Stimulated activated CD8-positive, alpha-beta memory T cell treated with anti-CD3 and anti-CD28 coated beads, Interleukin-2, amount 100 ng/mL, for 48 hours (primary cell): Measurements from ENCODE around the gene JAML.

Experiments used
- DNase-seq, 2 donors: peaks; one replicate each; pipeline ENCODE4 v3.0.0-alpha.2; 2020; ENCODE audit warnings: low read depth in 2 of 2

JAML gene, protein sequence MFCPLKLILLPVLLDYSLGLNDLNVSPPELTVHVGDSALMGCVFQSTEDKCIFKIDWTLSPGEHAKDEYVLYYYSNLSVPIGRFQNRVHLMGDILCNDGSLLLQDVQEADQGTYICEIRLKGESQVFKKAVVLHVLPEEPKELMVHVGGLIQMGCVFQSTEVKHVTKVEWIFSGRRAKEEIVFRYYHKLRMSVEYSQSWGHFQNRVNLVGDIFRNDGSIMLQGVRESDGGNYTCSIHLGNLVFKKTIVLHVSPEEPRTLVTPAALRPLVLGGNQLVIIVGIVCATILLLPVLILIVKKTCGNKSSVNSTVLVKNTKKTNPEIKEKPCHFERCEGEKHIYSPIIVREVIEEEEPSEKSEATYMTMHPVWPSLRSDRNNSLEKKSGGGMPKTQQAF

DNA sequence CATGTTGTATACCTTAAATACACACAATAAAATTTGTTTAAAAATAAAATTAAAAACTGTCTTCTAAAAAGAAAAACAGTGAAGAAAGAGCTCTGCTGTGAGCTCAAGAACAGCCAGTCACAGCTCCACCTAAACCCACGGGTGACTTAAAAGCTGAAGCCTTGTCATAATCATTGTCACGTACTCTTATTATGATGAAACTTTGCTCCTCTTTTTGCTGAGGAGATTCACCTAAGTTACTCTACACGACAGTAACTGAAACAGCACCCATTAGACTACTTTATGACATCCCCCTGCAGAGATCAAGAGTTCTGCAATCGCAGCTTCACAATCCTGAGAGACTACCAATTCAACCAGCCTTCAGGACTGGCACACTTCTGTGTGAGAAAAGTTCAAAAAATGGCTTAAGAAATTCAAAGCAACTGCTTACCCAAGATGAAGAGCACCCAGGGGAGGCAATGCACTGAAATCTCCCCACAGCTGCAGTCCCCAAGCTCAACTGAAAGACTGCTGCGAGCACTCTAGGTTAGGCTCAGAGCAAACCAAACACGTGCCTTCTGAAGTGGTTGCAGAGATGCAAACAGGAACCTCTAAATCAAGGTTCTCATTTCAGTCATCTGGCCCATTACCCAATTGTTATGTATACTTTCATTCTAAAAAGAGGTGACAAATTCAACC is at the start of gene JAML:
Gene JAML, minus strand, starts transcription at position 501 of the 678 bp plus-strand sequence. CDS start 10,145 bp downstream, outside the sequence.
- DNase-seq, result no peak

DNA sequence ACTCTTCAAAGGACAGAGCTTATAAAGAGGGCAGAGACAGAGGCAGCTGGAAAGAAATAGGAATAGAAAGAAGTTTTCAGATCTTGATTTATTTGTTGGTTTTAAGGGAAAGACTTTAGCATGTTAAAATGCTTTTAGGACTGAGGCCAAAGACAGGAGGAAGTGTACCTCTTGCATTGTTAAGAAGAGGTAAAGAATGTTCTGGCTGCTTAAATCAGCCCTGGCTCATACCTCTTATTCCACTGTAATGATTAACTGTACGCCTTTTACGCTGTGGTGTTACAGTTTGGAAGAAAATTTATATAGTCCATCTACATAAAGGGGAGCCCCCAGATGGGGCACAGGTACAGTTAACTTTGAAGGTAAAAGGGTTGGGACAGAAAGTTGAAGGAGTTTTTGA is 49.4 kb upstream of the JAML start:
- no peak for DNase-seq

DNA sequence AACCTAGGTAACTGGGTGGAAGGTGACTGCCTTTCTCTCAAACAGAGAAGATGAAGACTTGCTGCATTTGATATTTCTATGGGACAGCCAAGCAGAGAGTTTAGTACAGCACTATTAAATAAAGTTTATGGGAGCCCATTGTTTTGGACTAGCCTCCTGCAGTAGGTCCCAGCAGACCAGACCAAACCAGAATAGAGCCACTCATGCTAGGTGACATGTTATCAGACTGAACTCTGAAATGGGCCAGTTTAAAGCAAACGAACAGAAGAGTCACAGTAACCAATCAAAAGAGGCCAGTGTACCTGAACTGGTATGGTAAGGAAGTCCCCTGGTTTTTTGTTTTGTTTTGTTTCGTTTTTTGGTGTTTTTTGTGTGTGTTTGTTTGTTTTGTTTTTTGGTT is 47.2 kb upstream of the JAML start:
- no peak for DNase-seq

DNA sequence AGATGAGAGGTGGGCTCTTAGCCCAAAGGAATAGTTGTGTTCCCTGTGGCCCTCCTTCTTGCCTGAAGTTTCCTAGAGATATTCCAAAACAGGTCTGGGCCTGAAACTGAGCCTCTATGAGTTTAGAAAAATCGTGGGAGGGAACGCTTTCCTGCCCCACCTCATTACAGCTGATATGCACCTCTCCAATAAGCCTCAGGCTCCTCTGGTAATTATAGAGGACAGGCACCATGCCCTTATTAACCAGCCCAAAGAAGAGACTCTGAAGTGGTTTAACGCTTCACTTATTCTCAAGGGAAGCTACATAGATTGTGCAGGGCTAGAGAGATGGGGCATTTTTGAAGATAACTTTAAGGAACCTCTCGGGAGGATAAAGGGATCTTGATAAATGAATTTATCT is 42.7 kb upstream of the JAML start:
- DNase-seq, result no peak

DNA sequence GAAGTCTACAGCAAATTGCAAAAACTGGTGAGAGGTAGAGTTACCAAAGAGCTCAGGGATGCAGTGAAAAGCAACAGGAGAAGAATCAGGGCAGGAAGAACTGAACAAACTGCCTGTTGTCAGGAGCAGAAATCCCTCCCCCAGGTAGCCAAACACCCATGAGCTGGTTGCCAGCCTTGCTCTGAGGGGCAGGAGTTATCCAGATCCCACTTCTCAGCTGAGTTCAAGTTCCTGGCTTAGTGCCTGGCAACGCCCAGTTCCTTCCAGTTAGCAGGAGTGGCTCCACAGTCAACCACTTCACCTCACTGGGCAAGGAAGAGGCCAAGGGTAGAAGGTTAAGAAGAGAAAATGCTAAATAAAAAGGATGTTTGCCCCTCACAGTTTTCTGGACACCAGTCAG is 41.1 kb upstream of the JAML start:
- DNase-seq, result no peak

DNA sequence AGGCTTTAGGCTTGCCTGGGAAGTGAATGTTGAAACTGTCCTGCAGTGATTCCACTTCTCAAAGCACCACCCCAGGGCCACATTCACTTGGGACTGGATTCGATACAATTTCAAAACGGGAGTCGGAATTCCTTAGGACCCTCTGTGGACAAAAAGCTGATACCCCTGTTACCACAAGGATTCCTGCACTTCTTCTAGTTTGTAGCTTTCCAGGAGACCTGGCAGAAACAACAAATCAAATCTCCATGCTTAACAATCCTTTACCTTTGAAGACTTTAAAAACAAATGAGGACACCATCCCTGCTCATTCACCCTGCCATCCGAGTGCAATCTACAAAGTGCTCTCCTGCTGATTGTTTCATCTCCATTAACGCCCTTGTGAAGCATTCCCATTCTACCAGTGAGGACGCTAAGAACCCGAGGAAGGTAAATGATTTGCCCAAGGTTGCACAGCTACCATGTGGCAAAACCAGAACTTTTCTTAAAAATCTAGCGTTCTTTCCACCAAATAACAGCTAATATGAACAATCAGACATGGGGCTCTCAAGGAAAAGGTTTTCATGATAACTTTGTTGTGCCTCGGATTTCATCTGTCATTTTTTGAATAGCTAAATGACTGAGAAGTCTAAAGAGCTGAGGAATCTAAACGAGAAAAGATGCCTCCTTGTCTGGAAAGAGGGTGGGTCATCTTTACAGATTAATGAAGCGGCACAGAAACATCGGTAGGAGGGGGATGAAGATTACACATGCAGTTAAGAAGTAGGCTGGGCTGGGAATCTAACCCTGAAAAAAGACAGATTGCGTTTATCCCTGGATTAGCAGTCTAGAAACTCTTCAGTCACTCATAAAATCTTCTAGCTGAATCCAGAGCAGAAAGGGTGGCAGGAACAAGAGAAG is 40.0 kb upstream of the JAML start:
- DNase-seq, result no peak

DNA sequence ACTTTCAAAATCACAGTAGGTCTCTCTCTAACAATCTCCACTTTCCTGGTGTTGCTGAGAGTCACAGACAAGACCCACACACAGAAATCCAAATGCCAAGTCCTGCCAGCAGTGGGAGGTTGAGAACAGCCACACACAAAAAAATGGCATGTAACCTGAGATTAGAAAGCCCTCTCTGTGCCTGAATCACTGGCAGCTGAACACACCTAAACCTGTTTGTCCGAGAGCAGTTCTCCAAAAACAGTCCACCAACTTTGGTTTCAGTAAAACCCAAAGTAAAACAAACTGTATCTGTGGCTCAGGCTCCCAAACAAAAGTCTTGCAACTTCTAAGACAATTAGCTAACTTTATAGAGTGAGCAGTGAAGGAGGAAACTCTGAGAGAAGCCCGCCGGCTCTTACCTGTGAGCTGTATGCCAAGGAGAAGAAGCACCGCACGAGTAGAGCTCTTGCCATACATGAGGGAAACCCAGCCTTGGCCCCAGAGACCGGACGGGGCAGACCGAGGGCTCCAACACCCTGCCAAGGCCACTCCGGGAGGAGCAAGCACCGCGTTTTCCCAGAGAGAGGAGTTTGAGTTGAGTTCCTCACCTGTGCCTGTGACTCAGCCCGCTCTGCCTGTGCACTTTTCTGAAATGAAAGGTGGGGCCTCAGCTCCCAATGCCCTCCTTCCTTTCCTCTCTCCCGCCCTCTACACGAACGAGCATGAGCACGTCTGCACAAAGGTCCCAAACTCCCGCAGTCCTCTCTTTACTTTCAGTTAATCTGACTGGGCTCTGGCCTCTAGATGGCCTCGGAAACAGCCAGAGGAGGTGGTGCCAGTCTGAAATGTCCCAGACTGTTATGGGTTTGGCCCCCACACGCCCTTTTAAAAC is 39.1 kb upstream of the JAML start, which contains the start of gene MPZL2:
Gene MPZL2, minus strand, starts transcription at position 603 of the 874 bp plus-strand sequence. Its CDS starts 144 bp downstream, at position 459.
- DNase-seq, result no peak

DNA sequence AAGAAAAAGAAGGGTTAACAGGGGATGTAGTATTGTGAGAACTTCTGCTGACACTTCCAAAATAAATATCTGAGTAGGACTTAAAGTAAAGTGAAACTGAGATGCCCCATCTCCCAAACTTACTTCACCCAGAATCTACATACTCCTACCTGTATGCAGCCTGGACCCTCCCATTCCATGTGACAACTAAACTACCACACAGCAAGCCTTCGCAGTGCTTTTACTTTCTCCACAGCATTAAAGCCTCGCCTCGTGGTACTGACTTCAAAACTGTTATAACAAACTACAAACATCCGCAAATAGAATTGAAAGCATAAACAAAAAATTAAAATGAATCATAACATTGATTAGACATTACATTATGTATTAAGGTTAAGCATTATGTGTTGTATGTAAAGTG is 38.3 kb upstream of the JAML start:
- no peak for DNase-seq

DNA sequence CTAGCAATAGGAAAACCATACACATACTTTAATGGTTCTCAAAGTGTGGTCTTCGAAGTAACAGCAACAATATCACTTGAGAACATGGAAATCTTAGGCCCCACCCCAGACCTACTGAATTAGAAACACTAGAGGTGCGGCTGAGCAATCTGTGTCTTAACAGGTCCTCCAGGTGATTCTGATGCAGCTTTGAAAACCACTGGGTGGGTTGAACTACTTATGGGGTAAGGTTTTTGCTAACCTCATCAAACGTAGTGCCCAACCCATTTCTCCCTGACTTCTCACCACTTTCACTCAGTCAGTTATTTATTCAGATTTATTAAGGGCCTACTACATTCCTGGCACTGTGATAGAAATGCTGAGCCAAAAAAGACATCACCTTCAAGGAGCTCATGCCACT is 35.5 kb upstream of the JAML start:
- DNase-seq, result no peak

DNA sequence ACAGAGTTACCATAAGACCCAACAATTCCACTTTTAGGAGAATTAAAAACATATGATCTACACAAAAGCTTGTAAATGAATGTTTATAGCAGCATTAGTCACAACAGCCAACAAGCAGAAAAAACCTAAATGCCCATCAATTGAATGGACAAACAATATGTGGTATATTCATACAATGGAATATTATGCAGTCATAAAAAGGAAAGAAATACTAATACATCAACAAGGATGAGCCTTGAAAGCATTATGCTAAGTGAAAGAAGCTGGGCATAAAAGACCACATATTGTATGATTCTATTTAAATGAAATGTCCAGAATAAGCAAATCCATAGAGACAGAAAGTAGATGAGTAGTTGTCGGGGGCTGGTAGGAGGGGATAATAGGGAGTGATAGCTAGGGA is 34.3 kb upstream of the JAML start:
- DNase-seq, result no peak

DNA sequence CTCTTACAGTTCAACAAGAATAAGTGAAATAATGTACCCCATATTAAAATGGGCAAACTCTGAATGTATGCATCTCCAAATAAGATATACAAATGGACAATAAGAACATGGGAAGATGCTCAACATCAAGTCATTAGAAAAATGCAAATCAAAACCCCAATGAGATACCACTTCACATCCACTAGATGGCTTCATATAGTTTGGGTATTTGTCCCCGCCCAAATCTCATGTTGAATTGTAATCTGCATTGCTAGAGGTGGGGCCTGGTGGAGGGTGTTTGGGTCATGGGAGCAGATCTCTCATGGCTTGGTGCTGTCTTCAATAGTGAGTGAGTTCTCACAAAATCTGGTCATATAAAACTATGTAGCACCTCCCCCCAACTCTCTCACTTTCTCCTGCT is 33.6 kb upstream of the JAML start:
- no peak for DNase-seq

DNA sequence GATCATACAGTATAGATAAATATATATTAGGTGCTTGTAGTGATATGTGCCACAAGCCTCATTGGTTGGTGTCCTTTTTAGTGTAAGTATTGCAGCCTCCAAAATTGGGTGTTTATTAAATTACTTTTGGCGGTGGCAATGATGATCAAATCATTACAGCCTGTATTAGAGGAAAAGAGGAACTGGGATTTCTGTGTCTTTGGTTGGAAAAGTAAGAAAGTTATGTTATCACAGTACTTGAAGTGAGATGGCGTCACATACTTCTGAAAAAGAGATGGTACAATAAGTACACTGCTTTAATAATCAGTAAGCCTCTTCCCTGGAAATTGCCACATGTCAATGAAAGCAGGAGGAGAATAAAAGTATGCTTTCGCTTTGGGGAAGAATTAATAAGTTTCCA is 27.9 kb upstream of the JAML start:
- no peak for DNase-seq

DNA sequence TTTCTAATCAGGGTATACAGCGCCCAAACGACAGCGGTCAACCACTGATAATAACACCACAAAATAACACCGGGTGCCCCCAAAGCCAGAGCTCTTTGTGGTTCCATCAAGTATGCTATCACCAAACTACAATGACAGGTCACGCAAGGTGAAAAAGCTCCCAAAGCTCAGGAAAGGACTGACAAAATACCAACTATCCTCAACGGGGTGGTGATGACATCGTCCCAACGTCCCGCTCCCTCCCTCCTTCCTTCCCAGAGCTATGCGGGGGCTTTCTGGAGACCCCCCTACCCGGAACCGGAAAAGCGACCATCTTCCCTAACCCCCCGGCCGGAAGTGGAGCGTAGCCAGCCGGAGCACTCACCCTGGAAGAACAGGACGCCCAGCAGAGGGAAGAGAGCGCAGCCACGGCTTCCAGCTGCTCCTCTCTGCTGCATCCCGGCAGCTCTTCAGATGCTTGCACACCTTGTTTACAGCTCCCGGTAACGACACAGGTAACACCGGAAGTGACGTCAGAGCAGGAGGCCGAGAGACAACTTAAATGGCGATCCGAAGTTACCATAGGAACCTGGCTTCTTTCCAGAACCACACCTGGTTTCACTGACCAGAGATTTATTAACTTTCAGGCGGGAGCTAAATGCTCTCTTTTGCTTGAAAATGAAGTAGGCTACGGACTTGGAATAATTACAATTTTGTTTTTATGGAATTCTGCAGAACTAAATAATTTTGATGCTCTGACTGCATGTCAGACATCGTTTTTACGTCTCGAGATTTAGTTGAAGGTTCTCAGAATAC is 27.2 kb upstream of the JAML start, which contains the start of gene MPZL3:
Gene MPZL3, minus strand, starts transcription at position 508 of the 795 bp plus-strand sequence. Its CDS starts 71 bp downstream, at position 437.
- DNase-seq, result peak; percentile 61 to 63

DNA sequence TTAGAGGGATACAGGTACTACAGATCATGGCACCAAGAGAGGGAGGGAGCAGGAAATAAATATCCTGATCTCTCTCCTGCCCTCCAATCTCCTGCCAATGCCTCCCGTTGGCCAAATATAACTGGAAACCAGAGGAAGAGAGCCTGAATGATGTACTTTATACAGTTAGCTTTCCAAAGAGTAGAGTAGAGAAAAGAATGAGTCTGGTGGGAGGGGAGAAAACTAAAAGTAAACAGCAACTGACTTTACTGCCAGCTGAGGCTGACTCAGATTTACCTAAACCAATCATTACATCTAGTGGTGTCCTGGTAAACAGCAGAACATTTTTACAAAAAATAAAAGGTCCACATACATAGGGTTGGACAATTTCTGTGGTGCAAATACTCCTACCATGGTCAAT is 22.2 kb upstream of the JAML start:
- no peak for DNase-seq

DNA sequence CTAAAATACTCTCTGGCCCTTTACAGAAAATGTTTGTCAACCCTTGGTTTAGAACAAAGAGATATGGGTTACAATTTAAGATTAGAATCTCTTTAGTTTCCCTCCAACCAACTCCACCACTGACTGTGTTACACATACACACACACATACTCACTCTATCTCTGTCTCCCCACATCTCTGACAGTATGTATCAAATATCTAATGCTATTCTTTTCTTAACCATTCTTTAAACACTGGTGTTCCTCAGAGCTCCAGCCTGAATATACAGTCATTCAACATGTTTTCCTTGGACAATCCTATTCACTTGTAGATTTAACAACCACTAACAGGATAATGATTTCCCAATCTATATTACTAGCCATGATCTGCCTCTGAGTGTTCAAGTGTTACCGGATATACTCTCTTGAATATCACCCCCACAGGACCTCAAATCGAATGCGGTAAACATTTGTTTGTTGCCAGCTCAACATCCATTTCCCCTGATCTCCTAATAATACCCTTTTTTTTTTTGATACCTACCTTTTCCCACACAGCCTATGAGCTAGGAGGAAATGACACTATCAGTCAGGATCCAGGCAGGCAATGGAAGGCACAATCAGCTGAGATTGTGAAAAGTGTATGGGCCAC is 21.2 kb upstream of the JAML start:
- no peak for DNase-seq

DNA sequence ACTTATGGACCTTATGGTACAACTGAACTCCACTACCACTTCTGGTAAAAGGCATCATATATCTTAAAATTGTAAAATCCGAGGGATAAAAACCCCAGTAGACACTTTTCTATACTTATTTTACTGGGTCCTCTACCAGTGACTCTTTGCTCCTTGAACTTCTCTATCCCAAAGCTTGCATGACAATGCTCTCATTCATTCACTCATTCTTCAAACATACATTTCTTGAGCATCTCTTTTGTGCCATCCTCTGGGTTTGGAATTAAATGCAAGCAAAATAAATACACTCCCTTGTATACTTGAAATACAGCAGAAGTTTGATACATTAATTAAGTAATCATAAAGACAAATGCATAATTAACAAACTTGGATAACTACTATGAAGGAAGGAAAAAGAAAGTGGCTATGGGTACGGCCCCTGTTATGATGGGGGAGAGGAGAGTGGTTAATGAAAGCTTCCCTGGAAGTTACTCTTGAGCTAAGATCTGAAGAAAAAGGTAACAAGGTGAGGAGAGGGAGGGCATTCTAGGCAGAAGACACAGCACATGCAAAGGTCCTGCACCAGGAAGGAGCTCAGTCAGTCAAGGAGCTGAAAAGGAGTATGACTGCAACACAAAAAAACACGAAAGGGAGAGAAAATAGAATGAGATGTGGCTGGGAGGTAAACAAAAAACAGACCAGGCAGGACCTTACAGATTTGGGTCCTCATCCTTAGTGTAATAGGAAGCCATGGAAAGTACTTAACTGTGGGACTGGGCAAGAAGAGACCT is 19.4 kb upstream of the JAML start:
- DNase-seq, result no peak

DNA sequence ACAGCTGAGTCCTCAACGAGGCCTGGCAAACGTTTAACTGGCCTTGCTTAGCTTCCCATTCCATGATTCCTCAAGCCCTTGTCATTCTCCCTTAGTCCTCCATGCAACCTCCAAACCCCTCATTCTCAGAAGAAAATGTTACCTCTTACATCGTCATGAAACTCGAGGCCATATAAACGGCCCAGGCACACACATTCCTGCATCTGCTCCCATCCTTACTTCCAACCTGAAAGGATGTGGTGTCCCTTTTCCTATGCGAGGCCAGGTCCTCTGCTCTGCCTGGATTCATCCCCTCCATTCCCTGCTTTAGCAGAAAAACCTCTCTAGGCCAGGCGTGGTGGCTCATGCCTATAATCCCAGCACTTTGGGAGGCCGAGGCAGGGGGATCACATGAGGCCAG is 18.4 kb upstream of the JAML start:
- no peak for DNase-seq

DNA sequence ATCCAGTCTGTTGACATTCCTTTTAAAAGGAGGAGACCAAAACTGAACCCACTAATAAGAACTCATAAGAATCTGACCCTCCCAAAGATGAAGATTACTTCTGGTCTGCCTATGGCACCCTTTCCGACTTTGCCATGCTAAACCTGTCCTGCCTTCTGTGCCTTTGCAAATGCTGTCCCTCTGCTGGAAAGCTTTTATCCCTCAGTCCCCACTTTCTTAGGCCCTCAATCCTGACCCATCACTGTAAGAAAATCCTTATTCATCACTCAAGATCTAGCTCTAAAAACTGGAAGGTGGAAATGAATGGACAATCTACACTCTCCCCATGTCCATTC is 16.9 kb upstream of the JAML start:
- DNase-seq, result no peak
